Suprapubic skin (tissue), 4 donors: ENCODE data around the gene DDX5.

Experiments used
- EP300 ChIP-seq: sonication (generic); formaldehyde crosslinking; IDR thresholded peaks from one replicate; pipeline ENCODE4 v1.6.1; 2017; ENCODE audit warnings: antibody characterized with exemption
- POLR2A ChIP-seq, 2 donors: fragments of 450-650 bp; IDR thresholded peaks; one replicate each; pipeline ENCODE4 v1.6.1; 2017; ENCODE audit warnings: antibody characterized with exemption in 2 of 2, mild to moderate bottlenecking in 2 of 2, moderate library complexity in 2 of 2
- POLR2AphosphoS5 ChIP-seq, 3 donors: sonication (generic); formaldehyde crosslinking; IDR thresholded peaks; one replicate each; pipeline ENCODE4 v1.6.1; 2017; ENCODE audit warnings: antibody characterized with exemption in 3 of 3
- TF ChIP-seq, protein P1 (sequence below), 2 donors: fragments of 200-600 bp in 1 of 2; fragments of 450-650 bp in 1 of 2; sonication (generic) in 1 of 2; IDR thresholded peaks; one replicate each; pipeline ENCODE4 v1.5.1; 2016 to 2019; ENCODE audit warnings: antibody characterized with exemption in 2 of 2, mild to moderate bottlenecking in 1 of 2, moderate library complexity in 1 of 2

DNA sequence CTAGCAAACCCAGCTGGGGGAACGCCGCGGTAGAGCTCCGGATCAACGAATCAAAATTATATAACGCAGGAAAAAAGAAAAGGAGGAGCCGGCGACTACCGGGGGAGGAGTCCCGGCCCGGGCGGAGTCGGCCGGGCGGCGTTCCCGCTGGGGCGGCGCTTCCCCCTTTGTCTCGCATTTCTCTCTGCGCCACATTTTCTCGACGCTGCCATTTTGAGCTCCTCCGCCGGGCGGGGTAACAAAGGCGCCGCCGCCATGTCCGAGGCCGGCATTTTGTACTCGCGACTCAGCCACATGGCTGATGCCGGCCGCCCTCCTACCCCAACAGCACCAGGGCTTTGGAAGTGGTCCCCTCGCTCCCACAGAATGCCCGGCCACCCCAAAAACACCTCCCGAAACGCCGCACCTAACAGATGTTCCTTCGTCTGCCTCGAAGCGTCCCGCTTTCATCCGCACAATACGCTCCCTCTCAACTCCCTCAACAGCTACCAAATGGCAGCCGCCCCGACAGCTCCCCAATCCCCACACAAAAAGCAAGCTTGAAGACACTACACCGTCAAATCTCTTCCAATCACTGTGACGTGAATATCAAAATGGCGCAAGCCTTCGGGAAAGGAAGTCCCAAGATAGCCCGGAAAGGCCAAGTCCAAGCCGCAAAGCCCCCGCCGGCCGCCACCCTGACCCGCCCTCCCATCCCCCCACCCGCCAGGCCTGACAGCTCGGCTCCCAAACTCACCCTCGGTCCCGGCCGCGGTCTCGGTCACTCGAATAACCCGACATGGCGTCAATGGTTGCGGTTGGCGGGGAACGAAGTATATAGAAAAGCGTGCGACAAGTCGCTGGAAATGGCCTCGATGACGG is 519 bp downstream of the DDX5 start:
- TF ChIP-seq, protein P1, sequence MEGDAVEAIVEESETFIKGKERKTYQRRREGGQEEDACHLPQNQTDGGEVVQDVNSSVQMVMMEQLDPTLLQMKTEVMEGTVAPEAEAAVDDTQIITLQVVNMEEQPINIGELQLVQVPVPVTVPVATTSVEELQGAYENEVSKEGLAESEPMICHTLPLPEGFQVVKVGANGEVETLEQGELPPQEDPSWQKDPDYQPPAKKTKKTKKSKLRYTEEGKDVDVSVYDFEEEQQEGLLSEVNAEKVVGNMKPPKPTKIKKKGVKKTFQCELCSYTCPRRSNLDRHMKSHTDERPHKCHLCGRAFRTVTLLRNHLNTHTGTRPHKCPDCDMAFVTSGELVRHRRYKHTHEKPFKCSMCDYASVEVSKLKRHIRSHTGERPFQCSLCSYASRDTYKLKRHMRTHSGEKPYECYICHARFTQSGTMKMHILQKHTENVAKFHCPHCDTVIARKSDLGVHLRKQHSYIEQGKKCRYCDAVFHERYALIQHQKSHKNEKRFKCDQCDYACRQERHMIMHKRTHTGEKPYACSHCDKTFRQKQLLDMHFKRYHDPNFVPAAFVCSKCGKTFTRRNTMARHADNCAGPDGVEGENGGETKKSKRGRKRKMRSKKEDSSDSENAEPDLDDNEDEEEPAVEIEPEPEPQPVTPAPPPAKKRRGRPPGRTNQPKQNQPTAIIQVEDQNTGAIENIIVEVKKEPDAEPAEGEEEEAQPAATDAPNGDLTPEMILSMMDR (IDR thresholded peaks at IDR 0.05) = no peak
- TF ChIP-seq POLR2A (IDR thresholded peaks at IDR 0.05) (peak in 1 of 2 donors; percentile 83), EP300 (no peak), POLR2AphosphoS5 (IDR thresholded peaks at IDR 0.05) (peak in 2 of 3 donors; percentile 80 to 86)
